Vagina (tissue), 2 donors: ENCODE measurements around the gene PRM3.

Source experiments
- CTCF ChIP-seq, 3 experiments: fragments of 450-650 bp in 2 of 3; fragments of 200-600 bp in 1 of 3; sonication (generic) in 1 of 3; IDR thresholded peaks; one replicate each; pipeline ENCODE4 v1.5.1; 2017 to 2019; ENCODE audit warnings: antibody characterized with exemption in 3 of 3, mild to moderate bottlenecking in 2 of 3, moderate library complexity in 2 of 3
- POLR2A ChIP-seq, 2 donors: fragments of 450-650 bp; IDR thresholded peaks; one replicate each; pipeline ENCODE4 v1.6.1; 2017; ENCODE audit warnings: antibody characterized with exemption in 2 of 2, mild to moderate bottlenecking in 2 of 2, moderate library complexity in 2 of 2
- POLR2AphosphoS5 ChIP-seq, 2 donors: sonication (generic); formaldehyde crosslinking; IDR thresholded peaks; one replicate each; pipeline ENCODE4 v1.9.0; 2017; ENCODE audit warnings: antibody characterized with exemption in 2 of 2, mild to moderate bottlenecking in 2 of 2, low read depth in 1 of 2; ENCODE audit not compliant: insufficient read depth in 1 of 2

GRCh38 chr16:11231367-11231970 lies 42.0 kb downstream of the PRM3 start:
- no peak for TF ChIP-seq CTCF (IDR thresholded peaks at IDR 0.05)
- TF ChIP-seq POLR2AphosphoS5 (IDR thresholded peaks at IDR 0.05; ENCODE audit: insufficient read depth in 1 of 2, low read depth in 1 of 2): no peak
- TF ChIP-seq POLR2A (IDR thresholded peaks at IDR 0.05): no peak
